ENCODE results near the gene HLA-DMB. TPM values are rescaled to one million over a fixed set of nuclear protein-coding genes. Genes with fewer than 3 reads are reported as not detected.

The HLA-DMB gene
- total RNA-seq, 2 experiments from 2014 or later, result 14.4 to 14.7 TPM

DNA sequence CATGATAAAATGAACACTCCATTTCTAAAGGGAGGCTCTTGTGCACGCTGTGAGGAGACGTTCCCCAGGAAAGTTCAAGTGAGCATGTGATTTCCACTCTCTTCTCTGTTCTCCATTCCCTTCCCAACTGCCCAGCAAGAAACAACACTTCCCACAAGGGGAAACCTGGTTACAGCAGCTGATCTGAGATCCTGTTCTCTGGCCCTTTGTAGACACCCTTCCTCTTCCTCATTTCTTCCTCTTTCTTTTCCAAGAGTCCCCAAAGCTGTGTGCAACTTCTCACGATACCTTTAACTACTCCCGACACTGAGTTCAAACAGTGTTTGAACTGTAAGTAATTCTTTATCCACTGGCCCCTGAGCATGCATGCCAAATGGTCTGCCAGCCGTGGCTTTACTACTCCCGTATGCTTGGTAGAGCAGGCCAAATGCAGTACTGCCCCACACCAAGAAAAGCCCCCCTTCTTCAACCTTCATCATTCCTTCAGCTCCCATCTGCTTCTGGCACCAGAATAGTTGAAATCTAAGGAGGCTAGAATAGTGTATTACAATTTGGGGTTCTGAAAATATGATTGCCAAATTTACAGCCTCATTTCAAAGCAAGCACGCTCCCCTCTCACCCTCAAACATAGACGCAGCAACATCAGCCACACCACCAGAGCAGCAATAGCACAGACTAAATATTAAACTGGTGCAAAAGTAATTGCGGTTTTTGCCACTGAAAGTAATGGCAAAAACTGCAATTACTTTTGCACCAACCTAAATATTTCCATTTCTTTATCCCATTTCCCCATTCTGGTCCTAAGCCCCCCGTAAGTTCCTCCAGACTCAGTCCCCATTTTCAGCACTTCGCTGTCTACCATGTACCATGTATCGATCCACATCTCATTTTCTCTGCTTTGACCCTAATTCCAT, 4.3 kb downstream of the HLA-DMB start:
- Mint-ChIP-seq H3K27ac (no peak overlapping the region), H3K27me3 (ENCODE audit: low read depth) (peaks cover 3% of the 10 kb centered on the region), H3K9me3 (ENCODE audit: insufficient read depth) (no peaks in the 10 kb centered on the region), H3K36me3 (ENCODE audit: low read depth) (peaks cover 6% of the 10 kb centered on the region), H3K4me3 (no peak overlapping the region), H3K4me1 (ENCODE audit: low read depth) (peaks cover 36% of the 10 kb centered on the region)
- ChIA-PET POLR2A (interaction anchor here (0.7 to 7.2 kb wide), 2 partner anchors 34 to 42 kb away, joined by 3 to 101 read pairs; partner anchors contain the start of gene BRD2), CTCF (interaction anchor here (6.7 to 15.9 kb wide), 2 partner anchors 18 to 48 kb away, joined by 205 to 519 read pairs; partner anchors contain the start of gene HLA-DMA)
- ATAC-seq, result no peak
- DNase-seq, result no peak

DNA sequence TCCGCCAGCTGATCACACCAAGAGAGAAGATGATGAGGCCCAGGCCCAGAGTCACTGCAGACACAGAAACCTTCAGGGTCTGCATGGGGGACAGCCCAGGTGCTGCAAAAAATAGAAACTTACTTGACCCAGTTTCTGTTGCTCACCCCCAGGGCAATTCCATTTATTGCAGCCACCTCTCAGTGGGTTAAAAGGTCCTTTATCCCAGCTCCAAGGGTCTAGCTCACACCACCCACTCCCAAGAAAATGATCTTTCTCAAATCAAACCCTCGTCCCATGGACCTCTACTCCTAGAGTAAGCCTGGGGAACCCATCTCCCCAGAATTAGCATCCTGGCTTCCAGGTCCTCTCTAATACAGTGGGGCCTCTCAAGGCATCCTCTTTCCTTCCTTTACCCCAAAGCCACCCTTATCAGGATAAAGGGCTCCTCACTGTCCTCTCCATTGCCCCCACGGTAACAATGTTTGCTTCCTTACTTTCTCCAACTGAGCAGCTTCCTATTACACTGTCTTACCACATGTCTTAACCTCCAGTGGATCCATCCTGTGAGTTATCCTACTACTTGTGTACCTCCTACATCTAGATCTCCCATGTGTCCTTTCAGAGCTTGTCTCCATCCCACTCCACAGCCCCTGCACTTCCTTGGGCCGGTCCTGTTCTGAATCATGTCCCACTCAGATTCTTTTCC, 5.1 kb downstream of the HLA-DMB start:
- H3K4me3 Mint-ChIP-seq, result no peak overlapping the region
- H3K27ac Mint-ChIP-seq, result no peak overlapping the region
- H3K27me3 Mint-ChIP-seq (ENCODE audit: low read depth), result peaks cover 3% of the 10 kb centered on the region
- peaks cover 28% of the 10 kb centered on the region for H3K4me1 Mint-ChIP-seq (ENCODE audit: low read depth)
- peaks cover 6% of the 10 kb centered on the region for H3K36me3 Mint-ChIP-seq (ENCODE audit: low read depth)
- DNase-seq (no peak), ATAC-seq (no peak)
- H3K9me3 Mint-ChIP-seq (ENCODE audit: insufficient read depth), result no peaks in the 10 kb centered on the region
- CTCF ChIA-PET, result interaction anchor here (0.7 to 15.9 kb wide), 3 partner anchors 12 to 49 kb away, joined by 4 to 519 read pairs (median 205); partner anchors contain the start of gene HLA-DMA
- POLR2A ChIA-PET, result interaction anchor here (0.7 to 7.2 kb wide), 2 partner anchors 35 to 42 kb away, joined by 3 to 101 read pairs; partner anchors contain the start of gene BRD2

DNA sequence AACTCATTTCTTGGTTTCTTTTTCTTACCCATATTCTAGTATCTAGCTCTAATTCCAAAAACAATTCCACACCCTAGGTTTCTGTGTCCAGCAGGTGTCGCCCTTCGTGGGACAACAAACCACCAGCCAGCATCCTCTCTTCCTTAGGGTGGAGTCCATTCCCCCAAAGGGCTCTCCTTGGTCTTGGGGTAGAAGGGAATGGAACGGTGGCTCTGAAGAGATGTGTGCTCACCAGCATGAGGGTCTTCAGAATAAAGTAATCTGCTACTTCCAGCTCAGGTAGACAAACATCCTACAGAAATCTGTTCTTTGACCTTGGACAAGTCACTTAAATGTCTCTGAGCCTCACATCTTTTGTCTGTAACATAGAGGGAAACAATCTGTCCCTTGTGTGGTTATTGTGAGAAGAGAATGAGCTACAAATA, 7.2 kb downstream of the HLA-DMB start:
- peak; percentile 68 for ATAC-seq
- Mint-ChIP-seq H3K27ac (no peak overlapping the region), H3K4me1 (ENCODE audit: low read depth) (peaks cover 16% of the 10 kb centered on the region), H3K27me3 (ENCODE audit: low read depth) (peaks cover 12% of the 10 kb centered on the region), H3K36me3 (ENCODE audit: low read depth) (peaks cover 6% of the 10 kb centered on the region), H3K4me3 (no peak overlapping the region), H3K9me3 (ENCODE audit: insufficient read depth) (no peaks in the 10 kb centered on the region)
- peak; percentile 80 for DNase-seq
- POLR2A ChIA-PET, result interaction anchor here (0.9 to 7.2 kb wide), 5 partner anchors 11 to 51 kb away, joined by 4 to 101 read pairs (median 4); partner anchors contain the start of genes BRD2 and HLA-DMA
- CTCF ChIA-PET, result interaction anchor here (0.6 to 15.9 kb wide), 48 partner anchors 9 to 1010 kb away, joined by 3 to 519 read pairs (median 4); partner anchors contain the start of genes BRD2, HLA-DMA, HLA-DPB1 and PSMB9

DNA sequence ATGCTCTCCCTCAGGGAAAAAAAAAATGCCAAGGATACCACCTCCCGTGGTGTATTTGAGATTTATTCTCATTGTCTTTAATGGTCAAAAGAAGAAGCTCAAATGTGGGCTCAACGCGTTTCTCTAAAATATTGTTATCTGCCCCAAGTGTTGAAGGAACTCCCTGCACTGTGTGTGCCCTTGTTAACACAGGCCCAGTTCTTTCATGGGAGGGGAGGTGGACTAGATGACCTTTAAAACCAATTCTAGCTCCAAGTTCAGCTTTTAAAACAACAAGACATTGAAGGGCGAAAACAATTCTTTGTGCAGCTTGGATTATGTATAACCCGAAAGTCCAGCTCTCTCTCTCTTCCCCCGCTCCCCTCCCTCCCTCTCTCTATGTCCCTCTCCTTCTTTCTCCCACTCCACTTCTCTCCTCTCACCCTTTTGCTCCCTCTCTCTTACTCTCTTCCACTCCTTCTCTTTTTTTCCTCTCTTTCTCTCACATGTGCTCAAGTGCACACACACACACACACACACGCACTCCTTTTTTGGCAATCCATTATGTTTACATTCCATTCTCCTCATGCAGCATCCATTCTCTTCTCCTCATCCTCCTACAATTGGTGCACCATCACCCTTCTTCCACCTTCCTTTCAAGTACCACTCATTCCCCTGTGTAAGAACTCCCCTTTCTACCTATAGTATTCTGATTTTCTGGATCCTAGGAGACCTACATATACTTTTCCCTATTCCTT, 8.5 kb downstream of the HLA-DMB start:
- CTCF ChIA-PET, result interaction anchor here (1.0 to 15.9 kb wide), 9 partner anchors 11 to 1008 kb away, joined by 3 to 519 read pairs (median 52); partner anchors contain the start of genes BRD2 and HLA-DMA
- Mint-ChIP-seq H3K4me3 (no peak overlapping the region), H3K9me3 (ENCODE audit: insufficient read depth) (no peaks in the 10 kb centered on the region), H3K27me3 (ENCODE audit: low read depth) (peaks cover 12% of the 10 kb centered on the region), H3K36me3 (ENCODE audit: low read depth) (no peaks in the 10 kb centered on the region), H3K27ac (no peak overlapping the region), H3K4me1 (ENCODE audit: low read depth) (peaks cover 7% of the 10 kb centered on the region)
- DNase-seq (no peak), ATAC-seq (no peak)
- POLR2A ChIA-PET, result interaction anchor here (0.8 to 7.2 kb wide), 2 partner anchors 38 to 52 kb away, joined by 3 to 101 read pairs; partner anchors contain the start of gene BRD2

DNA sequence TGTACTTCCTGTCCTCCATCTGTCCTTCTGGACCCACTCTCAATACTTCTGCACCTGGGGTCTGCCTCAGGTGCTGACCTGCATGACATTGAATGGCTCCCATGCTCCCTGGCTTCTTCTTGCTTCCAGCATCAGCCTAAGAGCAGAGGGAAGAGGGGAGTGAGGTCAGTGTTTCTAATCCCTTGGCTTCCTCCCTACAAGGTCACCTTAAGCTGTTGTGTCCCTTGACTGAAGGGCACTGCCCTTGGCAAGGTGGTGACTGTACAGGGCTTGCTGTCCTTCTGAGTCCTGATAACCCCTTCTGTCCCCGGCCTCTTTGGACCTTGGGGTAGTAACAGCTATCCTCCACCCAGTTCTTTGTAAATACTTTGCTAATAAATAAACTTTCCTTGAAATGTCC, 9.6 kb downstream of the HLA-DMB start:
- ATAC-seq (no peak), DNase-seq (no peak)
- Mint-ChIP-seq H3K27ac (no peak overlapping the region), H3K4me3 (no peak overlapping the region), H3K36me3 (ENCODE audit: low read depth) (no peaks in the 10 kb centered on the region), H3K27me3 (ENCODE audit: low read depth) (peaks cover 14% of the 10 kb centered on the region), H3K4me1 (ENCODE audit: low read depth) (peaks cover 7% of the 10 kb centered on the region), H3K9me3 (ENCODE audit: insufficient read depth) (no peaks in the 10 kb centered on the region)
- CTCF ChIA-PET, result interaction anchor here (1.0 to 15.9 kb wide), 5 partner anchors 16 to 53 kb away, joined by 3 to 519 read pairs (median 62); partner anchors contain the start of gene HLA-DMA
- POLR2A ChIA-PET, result interaction anchor here (0.8 to 7.2 kb wide), 2 partner anchors 39 to 53 kb away, joined by 3 to 101 read pairs; partner anchors contain the start of gene BRD2

DNA sequence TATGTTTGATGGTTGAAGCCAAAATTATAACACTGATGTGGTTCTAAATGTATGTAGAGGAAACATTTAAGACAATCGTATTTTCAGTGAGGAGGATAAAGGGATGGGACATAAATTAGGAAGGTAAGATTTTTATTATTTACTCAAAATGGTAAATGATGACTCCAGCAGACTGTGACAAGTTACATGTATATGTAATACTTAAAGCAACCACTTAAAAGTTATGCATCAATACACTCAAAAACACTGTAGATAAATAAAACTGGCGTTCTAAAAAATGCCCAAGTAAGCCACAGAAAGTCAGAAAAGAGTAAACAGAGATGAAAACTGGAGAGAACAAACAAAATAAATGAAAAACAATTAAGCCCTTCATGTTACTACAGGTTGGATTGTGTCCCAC, 18.7 kb downstream of the HLA-DMB start:
- ChIA-PET CTCF (interaction anchor here (0.6 to 2.2 kb wide), 2 partner anchors 12 to 63 kb away, joined by 3 to 8 read pairs; no protein-coding TSS in a partner anchor), POLR2A (no interaction called here)
- H3K27me3 Mint-ChIP-seq (ENCODE audit: low read depth), result peaks cover 36% of the 10 kb centered on the region
- H3K27ac Mint-ChIP-seq, result no peak overlapping the region
- no peaks in the 10 kb centered on the region for H3K36me3 Mint-ChIP-seq (ENCODE audit: low read depth)
- no peaks in the 10 kb centered on the region for H3K9me3 Mint-ChIP-seq (ENCODE audit: insufficient read depth)
- DNase-seq (no peak), ATAC-seq (no peak)
- H3K4me3 Mint-ChIP-seq, result no peak overlapping the region
- H3K4me1 Mint-ChIP-seq (ENCODE audit: low read depth), result no peaks in the 10 kb centered on the region

DNA sequence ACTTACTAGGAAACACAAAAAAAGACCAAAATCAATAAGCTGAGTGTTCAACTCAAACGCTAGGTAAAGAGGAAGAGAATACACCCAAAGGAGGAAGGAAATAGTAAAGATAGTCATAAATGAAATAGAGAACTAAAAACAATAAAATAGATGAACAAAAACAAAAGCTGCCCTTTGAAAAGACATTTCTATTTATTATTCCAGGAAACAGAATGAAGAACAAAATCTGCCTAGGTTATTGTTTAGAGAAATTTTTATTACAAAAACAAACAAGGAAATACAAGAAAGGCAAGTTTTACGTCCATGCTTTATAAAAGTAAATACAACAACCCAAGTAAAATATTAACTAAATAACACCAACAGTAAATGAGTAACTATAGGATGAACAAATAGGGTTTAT, 20.1 kb downstream of the HLA-DMB start:
- DNase-seq (no peak), ATAC-seq (no peak)
- Mint-ChIP-seq H3K27me3 (ENCODE audit: low read depth) (peaks cover 41% of the 10 kb centered on the region), H3K36me3 (ENCODE audit: low read depth) (no peaks in the 10 kb centered on the region), H3K9me3 (ENCODE audit: insufficient read depth) (no peaks in the 10 kb centered on the region), H3K27ac (no peak overlapping the region), H3K4me3 (no peak overlapping the region), H3K4me1 (ENCODE audit: low read depth) (peaks cover 1% of the 10 kb centered on the region)
- ChIA-PET POLR2A (interaction anchor here (1.2 kb wide), 1 partner anchor 52 kb away, joined by 3 read pairs; no protein-coding TSS in a partner anchor), CTCF (interaction anchor here (2.2 kb wide), 1 partner anchor 64 kb away, joined by 8 read pairs; no protein-coding TSS in a partner anchor)

DNA sequence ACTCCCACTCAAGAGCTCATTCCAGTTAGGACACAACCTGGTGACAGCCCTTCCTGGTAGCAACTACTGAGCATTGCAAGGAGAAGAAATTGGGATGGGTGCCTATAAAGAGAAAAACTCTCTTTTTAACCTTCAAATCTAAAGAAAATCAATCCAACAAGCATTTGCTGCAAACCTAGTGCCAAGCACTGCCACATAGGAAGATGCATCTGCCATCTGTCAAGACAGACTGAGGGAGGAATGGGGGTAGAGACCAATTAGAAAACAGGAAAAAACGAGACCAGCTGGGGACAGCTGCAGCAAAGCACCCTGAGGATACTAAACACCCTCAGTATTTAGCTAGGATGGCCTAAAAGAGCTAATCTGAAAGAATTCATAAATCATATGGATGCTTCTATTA, 27.9 kb downstream of the HLA-DMB start:
- H3K27ac Mint-ChIP-seq, result no peak overlapping the region

DNA sequence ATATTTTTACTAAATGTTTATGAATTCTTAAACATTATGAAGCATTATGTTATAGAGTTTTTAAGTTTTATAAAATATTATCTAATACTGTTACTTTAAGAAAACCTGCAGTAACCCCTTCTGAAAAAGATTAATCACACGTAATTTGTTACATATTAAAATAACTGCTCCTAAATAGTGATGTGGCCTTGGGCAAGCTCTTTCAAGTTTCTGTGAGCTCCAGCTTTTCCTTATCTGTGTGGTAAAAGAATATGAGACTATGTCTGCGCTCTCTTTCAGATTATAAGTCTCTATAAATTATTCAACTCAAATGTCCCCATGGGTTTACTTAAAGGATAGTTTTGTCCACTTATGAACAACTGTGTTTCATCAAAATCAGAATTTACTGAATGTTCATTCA, 31.9 kb downstream of the HLA-DMB start:
- H3K27me3 Mint-ChIP-seq (ENCODE audit: low read depth), result peaks cover 18% of the 10 kb centered on the region
- peaks cover 2% of the 10 kb centered on the region for H3K36me3 Mint-ChIP-seq (ENCODE audit: low read depth)
- ChIA-PET CTCF (interaction anchor here (1.0 kb wide), 1 partner anchor 76 kb away, joined by 3 read pairs; no protein-coding TSS in a partner anchor), POLR2A (no interaction called here)
- no peak overlapping the region for H3K4me3 Mint-ChIP-seq
- H3K27ac Mint-ChIP-seq, result no peak overlapping the region
- DNase-seq (no peak), ATAC-seq (no peak)
- no peaks in the 10 kb centered on the region for H3K9me3 Mint-ChIP-seq (ENCODE audit: insufficient read depth)
- H3K4me1 Mint-ChIP-seq (ENCODE audit: low read depth), result no peaks in the 10 kb centered on the region

More for the DNA sequence above, 27.9 kb downstream of the HLA-DMB start:
- Mint-ChIP-seq H3K4me1 (ENCODE audit: low read depth) (peaks cover 1% of the 10 kb centered on the region), H3K27me3 (ENCODE audit: low read depth) (peaks cover 38% of the 10 kb centered on the region), H3K9me3 (ENCODE audit: insufficient read depth) (no peaks in the 10 kb centered on the region), H3K36me3 (ENCODE audit: low read depth) (no peaks in the 10 kb centered on the region), H3K4me3 (no peak overlapping the region)
- POLR2A ChIA-PET, result interaction anchor here (0.7 to 0.8 kb wide), 2 partner anchors 13 to 58 kb away, joined by 3 read pairs; no protein-coding TSS in a partner anchor
- no peak for ATAC-seq
- DNase-seq, result no peak
- CTCF ChIA-PET, result interaction anchor here (1.0 to 3.0 kb wide), 7 partner anchors 9 to 72 kb away, joined by 3 to 26 read pairs (median 4); no protein-coding TSS in a partner anchor

DNA sequence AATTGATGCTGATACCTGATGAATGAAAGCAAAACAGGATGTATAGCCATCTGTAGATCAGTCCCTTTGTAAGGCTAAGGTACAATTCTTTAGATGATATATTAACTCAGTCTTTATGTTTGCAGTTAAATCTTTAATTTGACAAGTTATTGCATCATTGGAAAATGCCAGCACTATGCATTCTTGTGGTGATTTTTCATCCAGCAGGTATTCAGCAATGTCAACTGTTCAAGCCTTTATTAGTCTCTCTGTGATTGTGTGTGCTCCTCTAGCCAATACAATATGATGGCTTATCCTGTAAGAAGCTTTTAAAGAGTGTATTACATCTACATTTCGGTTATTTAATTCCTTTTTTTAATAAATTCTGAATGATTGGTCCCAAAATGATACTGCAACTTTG, 34.3 kb downstream of the HLA-DMB start:
- POLR2A ChIA-PET, result no interaction called here

More for the DNA sequence above, 34.3 kb downstream of the HLA-DMB start:
- no peaks in the 10 kb centered on the region for H3K4me1 Mint-ChIP-seq (ENCODE audit: low read depth)
- H3K27ac Mint-ChIP-seq, result no peak overlapping the region
- CTCF ChIA-PET, result interaction anchor here (0.8 to 4.4 kb wide), 3 partner anchors 27 to 78 kb away, joined by 3 to 22 read pairs (median 5); partner anchors contain the start of gene HLA-DMA
- H3K4me3 Mint-ChIP-seq, result no peak overlapping the region
- DNase-seq (no peak), ATAC-seq (no peak)
- peaks cover 5% of the 10 kb centered on the region for H3K36me3 Mint-ChIP-seq (ENCODE audit: low read depth)
- no peaks in the 10 kb centered on the region for H3K9me3 Mint-ChIP-seq (ENCODE audit: insufficient read depth)
- peaks cover 8% of the 10 kb centered on the region for H3K27me3 Mint-ChIP-seq (ENCODE audit: low read depth)

Data from activated CD8-positive, alpha-beta T cell treated with anti-CD3 and anti-CD28 coated beads, Interleukin-2, amount 10 ng/mL, durations not matched to agents 7 days and 5 days (primary cell).